NCI-H748 (cell line): ENCODE measurements around the gene FRAT1.
"Not testable (repeated sequence)": the region's sequence is repeated elsewhere in the genome, so short reads cannot be mapped to it uniquely, and the experiment has no call there.

Experiments used
- DNase-seq: peaks from one replicate; lab custom pipeline; 2025; ENCODE audit not compliant: unreplicated experiment; lab: John Stamatoyannopoulos, UW

Gene FRAT1

GRCh38 chr10:97334370-97335175 is 15.5 kb downstream of the FRAT1 start, which contains the start of gene FRAT2:
Gene FRAT2, minus strand, starts transcription at chr10:97334729. Its CDS starts 157 bp downstream, at chr10:97334572.
- peak; percentile 84 for DNase-seq

GRCh38 chr10:97335188-97335619 is 16.1 kb downstream of the FRAT1 start:
- no peak for DNase-seq

GRCh38 chr10:97336006-97336405 is 16.9 kb downstream of the FRAT1 start:
- no peak for DNase-seq

GRCh38 chr10:97336446-97336845 is 17.4 kb downstream of the FRAT1 start:
- no peak for DNase-seq

GRCh38 chr10:97336942-97337831 is 18.1 kb downstream of the FRAT1 start:
- DNase-seq: peak; percentile 75

GRCh38 chr10:97338041-97338440 is 19.0 kb downstream of the FRAT1 start:
- DNase-seq: no peak

GRCh38 chr10:97341416-97341815 is 22.3 kb downstream of the FRAT1 start:
- no peak for DNase-seq

- DNase-seq: not testable (repeated sequence)
These were observed 24.6 kb downstream of the FRAT1 start for GRCh38 chr10:97343664-97344063.

- no peak for DNase-seq
These were observed 28.2 kb downstream of the FRAT1 start for GRCh38 chr10:97347317-97347716.

- DNase-seq: no peak
These were observed 30.9 kb downstream of the FRAT1 start for GRCh38 chr10:97349752-97350513.

GRCh38 chr10:97353945-97354344 is 34.9 kb downstream of the FRAT1 start:
- no peak for DNase-seq

GRCh38 chr10:97355571-97355975 is 36.5 kb downstream of the FRAT1 start:
- DNase-seq: peak; percentile 2

GRCh38 chr10:97356318-97356914 is 37.3 kb downstream of the FRAT1 start:
- no peak for DNase-seq

GRCh38 chr10:97356918-97357317 is 37.8 kb downstream of the FRAT1 start:
- no peak for DNase-seq

- DNase-seq: no peak
These were observed 39.3 kb downstream of the FRAT1 start for GRCh38 chr10:97358349-97358748.

- no peak for DNase-seq
These were observed 39.7 kb downstream of the FRAT1 start for GRCh38 chr10:97358781-97359180.

GRCh38 chr10:97360705-97361536 is 41.9 kb downstream of the FRAT1 start:
- no peak for DNase-seq

GRCh38 chr10:97361537-97361901 is 42.4 kb downstream of the FRAT1 start:
- DNase-seq: no peak

- DNase-seq: no peak
These were observed 43.4 kb downstream of the FRAT1 start for GRCh38 chr10:97362310-97363033.
